PFSK-1 (cell line): ENCODE results near the gene NXN.

Source experiments
- FOXP2 ChIP-seq: optimal IDR thresholded peaks from 2 replicates; pipeline ENCODE3; 2011; ENCODE audit warnings: borderline replicate concordance, control low read depth, inconsistent platforms; ENCODE audit not compliant: insufficient read depth; ENCODE audit errors: extremely low read length, extremely low read depth
- POLR2AphosphoS5 ChIP-seq: IDR thresholded peaks from 2 replicates; pipeline ENCODE4 v1.6.1; 2012; ENCODE audit warnings: low read depth, mild to moderate bottlenecking, control low read depth, low read length, moderate library complexity
- SIN3A ChIP-seq: IDR thresholded peaks from 2 replicates; pipeline ENCODE4 v1.6.1; 2012; ENCODE audit warnings: mild to moderate bottlenecking, low read length, moderate library complexity, borderline replicate concordance; ENCODE audit not compliant: insufficient read depth
- TAF1 ChIP-seq: IDR thresholded peaks from 2 replicates; pipeline ENCODE4 v1.6.1; 2012; ENCODE audit warnings: low read length, control low read depth, borderline replicate concordance; ENCODE audit not compliant: insufficient read depth
- TF ChIP-seq, protein P1 (sequence below), 2 experiments: IDR thresholded peaks; 2 replicates each; pipeline versions ENCODE4 v1.6.1 to v1.8.0; 2011 to 2012; ENCODE audit warnings: low read depth in 2 of 2, low read length in 2 of 2, control low read depth in 1 of 2, inconsistent platforms in 1 of 2, mild to moderate bottlenecking in 1 of 2, moderate library complexity in 1 of 2; ENCODE audit not compliant: insufficient read depth in 1 of 2

The NXN gene

DNA sequence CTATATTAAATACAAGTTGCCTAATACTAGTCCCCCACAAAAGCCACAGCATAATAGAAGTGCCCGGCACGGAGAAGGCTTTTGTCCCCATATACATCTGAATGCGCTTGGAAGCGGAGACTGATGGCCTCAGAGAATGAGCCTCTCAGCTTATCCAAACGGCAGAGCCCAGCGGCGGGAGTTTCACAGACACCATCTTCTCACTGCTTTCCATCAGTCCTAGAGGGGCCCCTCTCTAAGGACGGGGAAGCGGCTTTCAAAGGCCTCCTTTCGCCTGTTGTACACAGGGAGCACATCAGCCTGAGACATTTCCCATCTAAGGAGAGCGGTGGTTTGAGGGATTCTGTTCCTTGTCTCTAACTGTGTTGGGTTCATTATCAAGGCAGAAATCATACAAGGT is 16.9 kb downstream of the NXN start:
- TF ChIP-seq POLR2AphosphoS5 (no peak), TAF1 (no peak), FOXP2 (no peak), SIN3A (no peak)
- TF ChIP-seq, protein P1, sequence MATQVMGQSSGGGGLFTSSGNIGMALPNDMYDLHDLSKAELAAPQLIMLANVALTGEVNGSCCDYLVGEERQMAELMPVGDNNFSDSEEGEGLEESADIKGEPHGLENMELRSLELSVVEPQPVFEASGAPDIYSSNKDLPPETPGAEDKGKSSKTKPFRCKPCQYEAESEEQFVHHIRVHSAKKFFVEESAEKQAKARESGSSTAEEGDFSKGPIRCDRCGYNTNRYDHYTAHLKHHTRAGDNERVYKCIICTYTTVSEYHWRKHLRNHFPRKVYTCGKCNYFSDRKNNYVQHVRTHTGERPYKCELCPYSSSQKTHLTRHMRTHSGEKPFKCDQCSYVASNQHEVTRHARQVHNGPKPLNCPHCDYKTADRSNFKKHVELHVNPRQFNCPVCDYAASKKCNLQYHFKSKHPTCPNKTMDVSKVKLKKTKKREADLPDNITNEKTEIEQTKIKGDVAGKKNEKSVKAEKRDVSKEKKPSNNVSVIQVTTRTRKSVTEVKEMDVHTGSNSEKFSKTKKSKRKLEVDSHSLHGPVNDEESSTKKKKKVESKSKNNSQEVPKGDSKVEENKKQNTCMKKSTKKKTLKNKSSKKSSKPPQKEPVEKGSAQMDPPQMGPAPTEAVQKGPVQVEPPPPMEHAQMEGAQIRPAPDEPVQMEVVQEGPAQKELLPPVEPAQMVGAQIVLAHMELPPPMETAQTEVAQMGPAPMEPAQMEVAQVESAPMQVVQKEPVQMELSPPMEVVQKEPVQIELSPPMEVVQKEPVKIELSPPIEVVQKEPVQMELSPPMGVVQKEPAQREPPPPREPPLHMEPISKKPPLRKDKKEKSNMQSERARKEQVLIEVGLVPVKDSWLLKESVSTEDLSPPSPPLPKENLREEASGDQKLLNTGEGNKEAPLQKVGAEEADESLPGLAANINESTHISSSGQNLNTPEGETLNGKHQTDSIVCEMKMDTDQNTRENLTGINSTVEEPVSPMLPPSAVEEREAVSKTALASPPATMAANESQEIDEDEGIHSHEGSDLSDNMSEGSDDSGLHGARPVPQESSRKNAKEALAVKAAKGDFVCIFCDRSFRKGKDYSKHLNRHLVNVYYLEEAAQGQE (IDR thresholded peaks at IDR 0.05; ENCODE audit: insufficient read depth in 1 of 2, low read depth in 2 of 2, low read length in 2 of 2) = no peak

- TF ChIP-seq, protein P1 (IDR thresholded peaks at IDR 0.05; ENCODE audit: insufficient read depth in 1 of 2, low read depth in 2 of 2, low read length in 2 of 2) = no peak
- TF ChIP-seq SIN3A (no peak), POLR2AphosphoS5 (no peak), TAF1 (no peak), FOXP2 (no peak)
These were observed 17.4 kb downstream of the NXN start for GRCh38 chr17:962166-962565.

- TF ChIP-seq POLR2AphosphoS5 (no peak), FOXP2 (no peak), TAF1 (no peak)
These were observed 20.7 kb downstream of the NXN start for GRCh38 chr17:958712-959451.

DNA sequence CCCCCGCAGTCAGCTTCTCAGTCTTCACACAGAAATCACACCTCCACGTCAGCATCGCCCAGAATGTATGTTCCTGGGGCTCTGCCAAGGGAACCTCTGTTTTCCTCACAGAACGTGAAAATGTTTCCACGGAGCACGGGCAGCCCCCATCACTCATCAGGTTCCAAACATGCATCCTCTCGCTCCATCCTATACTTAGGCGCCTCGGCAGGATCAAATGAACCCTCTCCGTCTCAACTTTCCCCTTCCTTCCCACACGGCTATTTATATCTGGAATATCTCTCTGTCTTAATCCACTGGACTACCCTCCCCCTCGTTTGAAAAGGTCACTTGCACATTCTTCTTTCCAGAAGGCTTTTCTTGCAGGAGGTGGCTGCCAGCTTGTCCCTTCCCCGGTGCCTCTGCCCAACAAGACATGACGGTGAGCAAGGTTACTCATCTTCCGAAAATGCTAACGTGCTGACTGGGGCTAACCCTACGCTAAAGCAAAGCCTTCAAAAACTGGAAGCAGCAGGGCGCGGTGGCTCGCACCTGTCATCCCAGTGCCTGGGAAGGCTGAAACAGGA is 21.6 kb downstream of the NXN start:
- TF ChIP-seq SIN3A = no peak
- no peak for TF ChIP-seq TAF1
- TF ChIP-seq FOXP2 = no peak
- TF ChIP-seq, protein P1 (IDR thresholded peaks at IDR 0.05; ENCODE audit: insufficient read depth in 1 of 2, low read depth in 2 of 2, low read length in 2 of 2) = no peak
- no peak for TF ChIP-seq POLR2AphosphoS5

DNA sequence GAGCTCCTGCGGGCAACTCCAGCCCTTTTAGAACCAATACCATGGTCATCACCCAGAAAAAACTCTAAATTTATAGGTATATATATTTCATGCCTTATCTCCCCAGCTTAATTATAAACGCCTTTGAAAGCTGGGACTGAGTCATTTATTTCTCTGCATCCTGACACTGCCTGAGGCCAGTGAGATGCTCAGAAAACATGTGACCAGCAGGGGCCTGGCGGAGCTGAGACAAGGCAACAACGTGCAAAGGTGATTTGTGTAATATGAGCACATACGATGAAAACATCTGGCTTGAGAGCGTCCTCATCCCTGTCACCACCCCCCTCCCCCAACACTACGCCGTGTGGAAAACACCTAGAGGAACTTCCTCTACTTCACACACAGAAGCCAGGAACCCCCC is 22.7 kb downstream of the NXN start:
- TF ChIP-seq TAF1 (no peak), FOXP2 (peak; percentile 74)
